GM21447 (cell line): Measurements from ENCODE around the gene PFN3.

Experiments
- ATAC-seq: cut with Tn5 transposase; IDR thresholded peaks from one replicate; pipeline ENCODE4 v1.9.1; 2021; ENCODE audit not compliant: unreplicated experiment

PFN3 gene

GRCh38 chr5:177396807-177397206 is 3.7 kb downstream of the PFN3 start:
- no peak for ATAC-seq

- ATAC-seq = no peak
Measured at GRCh38 chr5:177396078-177396477, 4.4 kb downstream of the PFN3 start.

GRCh38 chr5:177393990-177394389 is 6.5 kb downstream of the PFN3 start:
- ATAC-seq = no peak

GRCh38 chr5:177393206-177393765 is 7.2 kb downstream of the PFN3 start:
- no peak for ATAC-seq

GRCh38 chr5:177392765-177393164 is 7.7 kb downstream of the PFN3 start:
- ATAC-seq = no peak

- peak; percentile 61 for ATAC-seq
Measured at GRCh38 chr5:177390363-177391300, 9.8 kb downstream of the PFN3 start.

- ATAC-seq = peak; percentile 38
Measured at GRCh38 chr5:177389241-177390169, 11.0 kb downstream of the PFN3 start.

- no peak for ATAC-seq
Measured at GRCh38 chr5:177388521-177389052, 11.9 kb downstream of the PFN3 start.

GRCh38 chr5:177387405-177387804 is 13.1 kb downstream of the PFN3 start:
- no peak for ATAC-seq

GRCh38 chr5:177386542-177386941 is 13.9 kb downstream of the PFN3 start:
- ATAC-seq = no peak

GRCh38 chr5:177385720-177386119 is 14.7 kb downstream of the PFN3 start:
- ATAC-seq = no peak

GRCh38 chr5:177384134-177384533 is 16.3 kb downstream of the PFN3 start, which contains the start of gene SLC34A1:
SLC34A1 (plus strand) TSS chr5:177384434; CDS start chr5:177385742, 1,308 bp downstream.
- no peak for ATAC-seq

- no peak for ATAC-seq
Measured at GRCh38 chr5:177383181-177383580, 17.3 kb downstream of the PFN3 start.

GRCh38 chr5:177382423-177383029 is 17.9 kb downstream of the PFN3 start:
- ATAC-seq = no peak

GRCh38 chr5:177380805-177381126 is 19.7 kb downstream of the PFN3 start:
- no peak for ATAC-seq

- peak; percentile 67 for ATAC-seq
Measured at GRCh38 chr5:177378884-177379883, 21.3 kb downstream of the PFN3 start.

- no peak for ATAC-seq
Measured at GRCh38 chr5:177377851-177378776, 22.3 kb downstream of the PFN3 start.

- ATAC-seq = no peak
Measured at GRCh38 chr5:177376107-177376506, 24.4 kb downstream of the PFN3 start.
